ENCODE measurements around the gene VSIG8.

DNA sequence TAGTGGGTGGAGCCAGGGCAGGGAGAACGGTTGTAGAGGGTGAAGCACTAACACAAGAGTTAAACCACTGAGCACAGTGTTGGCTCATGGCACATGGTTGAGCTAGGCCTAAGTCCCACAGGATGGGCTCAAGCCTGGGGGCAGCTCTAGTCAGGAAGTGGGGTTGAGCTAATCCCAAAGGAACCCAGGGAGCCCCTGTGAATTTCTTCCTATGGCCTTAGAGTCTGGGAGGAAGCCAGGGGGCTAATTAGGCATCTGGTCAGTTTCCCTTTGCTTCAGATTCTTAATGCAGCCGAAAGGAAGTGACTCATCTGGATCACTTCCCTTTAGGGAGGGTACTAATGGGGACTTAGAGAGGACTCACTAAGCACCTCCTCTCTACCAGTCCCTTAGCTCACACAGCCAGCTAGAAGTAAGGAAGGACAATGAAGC is 27.4 kb upstream of the VSIG8 start:
- TF ChIP-seq, protein P1, sequence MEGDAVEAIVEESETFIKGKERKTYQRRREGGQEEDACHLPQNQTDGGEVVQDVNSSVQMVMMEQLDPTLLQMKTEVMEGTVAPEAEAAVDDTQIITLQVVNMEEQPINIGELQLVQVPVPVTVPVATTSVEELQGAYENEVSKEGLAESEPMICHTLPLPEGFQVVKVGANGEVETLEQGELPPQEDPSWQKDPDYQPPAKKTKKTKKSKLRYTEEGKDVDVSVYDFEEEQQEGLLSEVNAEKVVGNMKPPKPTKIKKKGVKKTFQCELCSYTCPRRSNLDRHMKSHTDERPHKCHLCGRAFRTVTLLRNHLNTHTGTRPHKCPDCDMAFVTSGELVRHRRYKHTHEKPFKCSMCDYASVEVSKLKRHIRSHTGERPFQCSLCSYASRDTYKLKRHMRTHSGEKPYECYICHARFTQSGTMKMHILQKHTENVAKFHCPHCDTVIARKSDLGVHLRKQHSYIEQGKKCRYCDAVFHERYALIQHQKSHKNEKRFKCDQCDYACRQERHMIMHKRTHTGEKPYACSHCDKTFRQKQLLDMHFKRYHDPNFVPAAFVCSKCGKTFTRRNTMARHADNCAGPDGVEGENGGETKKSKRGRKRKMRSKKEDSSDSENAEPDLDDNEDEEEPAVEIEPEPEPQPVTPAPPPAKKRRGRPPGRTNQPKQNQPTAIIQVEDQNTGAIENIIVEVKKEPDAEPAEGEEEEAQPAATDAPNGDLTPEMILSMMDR (IDR thresholded peaks at IDR 0.05), result no peak
- TF ChIP-seq POLR2A (IDR thresholded peaks at IDR 0.05), result no peak
- TF ChIP-seq POLR2AphosphoS5 (IDR thresholded peaks at IDR 0.05), result peak; percentile 13 to 51 (median 24)
